Mucosa of rectum (tissue), 2 donors: ENCODE data around the gene TRPV3.

Experiments
- H3K27ac ChIP-seq, 2 donors: one replicate each; pipeline ENCODE4 v1.7.0; 2013; ENCODE audit warnings: inconsistent platforms in 2 of 2, low read depth in 2 of 2, low read length in 2 of 2
- H3K27me3 ChIP-seq, 2 donors: one replicate each; pipeline ENCODE4 v1.7.0; 2013; ENCODE audit warnings: low read length in 2 of 2; ENCODE audit not compliant: control insufficient read depth in 2 of 2, insufficient read depth in 2 of 2
- H3K36me3 ChIP-seq, 2 donors: one replicate each; pipeline ENCODE4 v1.7.0; 2013; ENCODE audit warnings: low read length in 2 of 2; ENCODE audit not compliant: control insufficient read depth in 2 of 2, insufficient read depth in 2 of 2
- H3K4me1 ChIP-seq, 2 donors: one replicate each; pipeline ENCODE4 v1.7.0; 2013; ENCODE audit warnings: low read length in 2 of 2, mild to moderate bottlenecking in 1 of 2; ENCODE audit not compliant: control insufficient read depth in 2 of 2, insufficient read depth in 2 of 2
- H3K4me3 ChIP-seq, 2 donors: one replicate each; pipeline ENCODE4 v1.7.0; 2013; ENCODE audit warnings: low read length in 2 of 2
- H3K9ac ChIP-seq, 2 donors: one replicate each; pipeline ENCODE4 v1.7.0; 2013; ENCODE audit warnings: low read length in 2 of 2, low read depth in 1 of 2, mild to moderate bottlenecking in 1 of 2
- H3K9me3 ChIP-seq, 2 donors: one replicate each; pipeline ENCODE4 v1.7.0; 2013; ENCODE audit warnings: low read length in 2 of 2; ENCODE audit not compliant: control insufficient read depth in 2 of 2
- donor health status: healthy.
- donor health status: Normal muscosa, but diverticular disease.

TRPV3 gene

GRCh38 chr17:3547628-3548027 lies 10.0 kb downstream of the TRPV3 start:
- Histone ChIP-seq H3K9ac (no peak overlapping the region), H3K9me3 (no peaks in the 10 kb centered on the region), H3K36me3 (no peaks in the 10 kb centered on the region), H3K27ac (no peak overlapping the region), H3K4me1 (peaks cover 0 to 2% of the 10 kb centered on the region in 2 donors), H3K27me3 (no peaks in the 10 kb centered on the region), H3K4me3 (no peak overlapping the region)

DNA sequence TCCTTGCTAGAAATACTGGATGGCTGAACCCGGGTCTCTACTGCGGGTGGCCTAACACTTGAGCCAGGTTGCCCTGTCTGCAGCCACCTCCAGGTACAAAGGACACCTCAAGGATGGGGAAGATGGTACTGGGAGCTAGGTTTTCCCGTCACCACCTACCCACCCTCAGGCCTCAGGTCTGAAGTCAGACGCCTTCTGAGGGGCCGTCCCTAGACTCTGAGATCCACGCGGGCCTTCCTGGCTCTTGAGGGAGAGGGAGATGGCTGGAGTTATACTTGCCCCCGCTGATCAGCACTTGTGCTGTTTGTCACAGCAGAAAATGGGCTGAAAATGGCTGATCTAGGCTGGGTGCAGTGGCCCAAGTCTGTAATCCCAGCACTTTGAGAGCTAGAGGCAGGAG lies 10.6 kb downstream of the TRPV3 start:
- Histone ChIP-seq H3K9me3 (no peaks in the 10 kb centered on the region), H3K27me3 (no peaks in the 10 kb centered on the region), H3K9ac (no peak overlapping the region), H3K4me3 (no peak overlapping the region), H3K27ac (peak overlapping the region in 1 of 2 donors; percentile 16), H3K4me1 (peaks cover 0 to 2% of the 10 kb centered on the region in 2 donors), H3K36me3 (no peaks in the 10 kb centered on the region)

DNA sequence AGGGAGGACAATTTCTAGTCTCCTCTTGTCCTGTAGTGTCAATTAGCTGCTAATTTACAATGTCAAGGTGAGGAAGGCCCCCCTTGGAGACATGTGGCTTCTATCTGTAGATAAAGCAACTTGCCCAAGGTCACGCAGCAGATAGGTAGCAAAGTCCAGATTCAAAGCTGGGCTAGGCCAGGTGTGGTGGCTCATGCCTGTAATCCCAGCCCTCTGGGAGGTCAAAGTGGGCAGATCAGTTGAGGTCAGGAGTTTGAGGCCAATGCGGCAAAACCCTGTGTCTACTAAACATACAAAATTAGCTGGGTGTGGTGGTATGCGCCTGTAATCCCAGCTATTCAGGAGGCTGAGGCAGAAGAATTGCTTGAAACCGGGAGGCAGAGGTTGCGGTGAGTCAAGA lies 11.1 kb downstream of the TRPV3 start:
- Histone ChIP-seq H3K27ac (no peak overlapping the region), H3K27me3 (no peaks in the 10 kb centered on the region), H3K9me3 (no peaks in the 10 kb centered on the region), H3K4me1 (peaks cover 0 to 2% of the 10 kb centered on the region in 2 donors), H3K9ac (no peak overlapping the region), H3K4me3 (no peak overlapping the region), H3K36me3 (no peaks in the 10 kb centered on the region)

- Histone ChIP-seq H3K9ac (no peak overlapping the region), H3K9me3 (no peaks in the 10 kb centered on the region), H3K4me1 (no peaks in the 10 kb centered on the region), H3K4me3 (no peak overlapping the region), H3K36me3 (no peaks in the 10 kb centered on the region), H3K27ac (no peak overlapping the region), H3K27me3 (no peaks in the 10 kb centered on the region)
These were observed 12.5 kb downstream of the TRPV3 start for GRCh38 chr17:3545151-3545550.

DNA sequence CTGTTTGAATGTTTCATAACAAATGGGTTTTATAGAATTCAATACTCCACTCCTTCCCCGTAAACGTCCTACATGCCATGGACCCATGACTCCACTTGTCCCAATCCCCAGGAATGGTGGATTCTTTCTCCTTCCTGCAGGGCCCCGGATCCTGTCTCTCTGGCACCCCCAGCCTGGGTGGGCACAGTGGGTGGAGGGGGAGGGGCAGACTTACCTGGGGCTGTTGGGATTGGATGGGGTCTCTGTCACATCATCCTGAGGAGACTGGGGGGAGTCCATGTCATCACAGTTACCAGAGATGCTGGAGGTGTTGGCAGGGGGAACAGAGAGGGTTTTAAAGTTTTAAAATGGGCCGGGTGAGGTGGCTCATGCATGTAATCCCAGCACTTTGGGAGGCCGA lies 13.2 kb downstream of the TRPV3 start:
- Histone ChIP-seq H3K9me3 (no peaks in the 10 kb centered on the region), H3K27ac (no peak overlapping the region), H3K4me1 (no peaks in the 10 kb centered on the region), H3K4me3 (no peak overlapping the region), H3K36me3 (no peaks in the 10 kb centered on the region), H3K27me3 (no peaks in the 10 kb centered on the region), H3K9ac (no peak overlapping the region)

DNA sequence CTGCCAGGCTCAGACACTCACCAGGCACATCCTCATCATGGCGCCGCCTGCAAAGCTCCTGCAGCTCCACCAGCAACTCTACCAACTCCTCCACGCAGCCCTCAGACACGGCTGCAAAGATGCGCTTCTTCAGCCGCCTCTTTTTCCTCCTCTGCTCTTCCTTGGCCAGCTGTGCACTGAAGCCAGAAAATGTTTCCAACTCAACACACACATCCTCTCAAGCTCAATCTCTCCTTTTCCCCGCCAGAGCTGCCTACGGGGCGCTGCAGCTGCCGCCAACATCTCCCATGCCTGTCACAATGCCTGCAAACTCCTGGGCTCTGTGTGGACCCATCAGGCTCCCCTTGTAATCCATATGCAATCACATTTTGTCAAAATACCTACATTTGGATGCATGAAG lies 14.2 kb downstream of the TRPV3 start:
- H3K4me3 ChIP-seq: no peak overlapping the region
- no peaks in the 10 kb centered on the region for H3K4me1 ChIP-seq
- H3K9me3 ChIP-seq: no peaks in the 10 kb centered on the region
- no peaks in the 10 kb centered on the region for H3K27me3 ChIP-seq
- no peak overlapping the region for H3K9ac ChIP-seq
- no peak overlapping the region for H3K27ac ChIP-seq
- H3K36me3 ChIP-seq: no peaks in the 10 kb centered on the region

GRCh38 chr17:3542410-3543088 lies 15.1 kb downstream of the TRPV3 start:
- H3K9me3 ChIP-seq: no peaks in the 10 kb centered on the region
- H3K4me3 ChIP-seq: no peak overlapping the region
- no peak overlapping the region for H3K27ac ChIP-seq
- H3K4me1 ChIP-seq: no peaks in the 10 kb centered on the region
- no peaks in the 10 kb centered on the region for H3K36me3 ChIP-seq
- no peak overlapping the region for H3K9ac ChIP-seq
- no peaks in the 10 kb centered on the region for H3K27me3 ChIP-seq

GRCh38 chr17:3539881-3540540 lies 17.6 kb downstream of the TRPV3 start:
- no peaks in the 10 kb centered on the region for H3K36me3 ChIP-seq
- H3K9me3 ChIP-seq: no peaks in the 10 kb centered on the region
- H3K4me3 ChIP-seq: no peak overlapping the region
- H3K4me1 ChIP-seq: peaks cover 0 to 3% of the 10 kb centered on the region in 2 donors
- no peak overlapping the region for H3K27ac ChIP-seq
- H3K9ac ChIP-seq: no peak overlapping the region
- H3K27me3 ChIP-seq: no peaks in the 10 kb centered on the region

DNA sequence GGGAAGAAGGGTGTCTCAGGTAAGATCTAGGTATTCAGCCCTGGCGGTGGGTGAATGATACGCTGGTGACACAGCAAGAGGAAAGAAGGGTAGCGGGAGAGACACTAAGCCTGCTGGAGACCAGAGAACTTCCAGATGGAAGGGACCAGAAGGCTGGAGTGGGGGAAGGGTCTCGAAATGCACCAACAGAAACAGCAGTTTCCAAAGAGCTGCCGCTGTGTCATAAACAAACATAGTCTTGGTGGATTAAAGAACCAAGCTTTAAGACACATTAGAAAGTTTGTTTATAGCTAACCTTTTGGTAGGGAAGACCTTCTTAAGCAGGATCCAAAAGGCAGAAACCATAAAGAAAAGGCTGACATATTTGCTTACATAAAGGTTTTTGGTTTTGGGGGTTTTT lies 20.9 kb downstream of the TRPV3 start:
- peaks cover 0 to 3% of the 10 kb centered on the region in 2 donors for H3K4me1 ChIP-seq
- no peaks in the 10 kb centered on the region for H3K36me3 ChIP-seq
- no peak overlapping the region for H3K4me3 ChIP-seq
- no peak overlapping the region for H3K9ac ChIP-seq
- no peaks in the 10 kb centered on the region for H3K27me3 ChIP-seq
- no peaks in the 10 kb centered on the region for H3K9me3 ChIP-seq
- H3K27ac ChIP-seq: no peak overlapping the region

DNA sequence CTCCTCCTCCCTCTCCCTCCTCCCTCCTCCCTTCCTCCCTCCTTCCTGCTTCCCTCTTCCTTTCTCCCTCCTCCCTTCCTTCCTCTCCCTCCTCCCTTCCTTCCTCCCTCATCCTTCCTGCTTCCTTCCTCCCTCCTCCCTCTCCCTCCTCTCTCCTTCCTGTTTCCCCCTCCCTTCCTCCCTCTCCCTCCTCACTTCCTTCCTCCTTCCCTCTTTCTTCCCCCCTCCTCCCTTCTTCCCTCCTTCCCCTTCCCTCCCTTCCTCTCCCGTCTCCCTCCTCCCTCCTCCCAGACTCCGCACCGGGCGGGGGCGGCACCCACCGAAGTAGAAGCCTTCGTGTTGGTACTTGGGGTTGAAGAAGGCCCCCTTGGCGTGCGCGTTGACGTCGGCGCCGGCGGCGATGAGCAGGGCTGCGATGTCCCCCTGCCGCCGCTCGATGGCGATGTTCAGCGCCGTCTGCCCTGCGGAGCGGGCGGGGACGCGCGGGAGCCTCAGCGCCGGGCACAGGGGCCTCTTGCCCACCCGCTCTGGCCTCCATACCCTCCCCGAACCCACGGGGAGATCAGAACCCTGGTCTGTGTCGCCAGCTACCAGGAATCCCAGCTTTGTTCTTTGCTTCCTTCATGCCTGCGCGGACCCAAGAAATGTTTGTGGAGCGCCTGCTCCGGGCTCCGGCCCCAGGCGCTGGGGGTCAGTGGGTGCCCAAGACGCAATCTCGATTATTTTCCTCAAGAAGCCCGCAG lies 22.2 kb downstream of the TRPV3 start:
- H3K9me3 ChIP-seq: no peaks in the 10 kb centered on the region
- H3K27ac ChIP-seq: no peak overlapping the region
- H3K9ac ChIP-seq: no peak overlapping the region
- H3K36me3 ChIP-seq: no peaks in the 10 kb centered on the region
- no peaks in the 10 kb centered on the region for H3K27me3 ChIP-seq
- H3K4me1 ChIP-seq: peaks cover 0 to 3% of the 10 kb centered on the region in 2 donors
- peak overlapping the region; percentile 36 to 56 for H3K4me3 ChIP-seq
